ENCODE results near the gene HLA-G.
"Not testable (repeated sequence)": the region's sequence is repeated elsewhere in the genome, so short reads cannot be mapped to it uniquely, and the experiment has no call there.

Gene HLA-G

GRCh38 chr6:29827579-29828470, at the start of gene HLA-G:
Gene HLA-G, plus strand, starts transcription at chr6:29827825. Its CDS starts 20 bp downstream, at chr6:29827845.
- H3K4me3 ChIP-seq (ENCODE audit: low read depth in 1 of 2, low read length in 2 of 2): peak within 1 kb of the TSS; percentile 29 to 50
- H3K4me1 ChIP-seq (ENCODE audit: control insufficient read depth in 1 of 2, insufficient read depth in 2 of 2, low read length in 2 of 2): no peaks in the 10 kb centered on the region
- H3K27me3 ChIP-seq (ENCODE audit: control insufficient read depth in 1 of 2, insufficient read depth in 2 of 2, low read length in 2 of 2): peaks cover 25 to 40% of the 10 kb centered on the region in 2 donors
- no peaks in the 10 kb centered on the region for H3K9me3 ChIP-seq (ENCODE audit: control insufficient read depth in 1 of 2, low read length in 2 of 2)
- no peak within 1 kb of the TSS for H3K9ac ChIP-seq (ENCODE audit: low read depth in 1 of 2, low read length in 2 of 2)
- no peaks in the 10 kb centered on the region for H3K36me3 ChIP-seq (ENCODE audit: control insufficient read depth in 1 of 2, insufficient read depth in 2 of 2, low read length in 2 of 2)
- H3K27ac ChIP-seq (ENCODE audit: low read depth, low read length): no peak within 1 kb of the TSS

- not testable (repeated sequence) for H3K27ac ChIP-seq (ENCODE audit: low read depth, low read length); H3K9me3 ChIP-seq (ENCODE audit: control insufficient read depth in 1 of 2, low read length in 2 of 2); H3K4me1 ChIP-seq (ENCODE audit: control insufficient read depth in 1 of 2, insufficient read depth in 2 of 2, low read length in 2 of 2); H3K4me3 ChIP-seq (ENCODE audit: low read depth in 1 of 2, low read length in 2 of 2); H3K27me3 ChIP-seq (ENCODE audit: control insufficient read depth in 1 of 2, insufficient read depth in 2 of 2, low read length in 2 of 2); H3K36me3 ChIP-seq (ENCODE audit: control insufficient read depth in 1 of 2, insufficient read depth in 2 of 2, low read length in 2 of 2); H3K9ac ChIP-seq (ENCODE audit: low read depth in 1 of 2, low read length in 2 of 2)
Observed at GRCh38 chr6:29780019-29780698, 47.5 kb upstream of the HLA-G start.

- Histone ChIP-seq H3K4me3 (ENCODE audit: low read depth in 1 of 2, low read length in 2 of 2) (no peak overlapping the region), H3K9me3 (ENCODE audit: control insufficient read depth in 1 of 2, low read length in 2 of 2) (no peaks in the 10 kb centered on the region), H3K9ac (ENCODE audit: low read depth in 1 of 2, low read length in 2 of 2) (no peak overlapping the region), H3K4me1 (ENCODE audit: control insufficient read depth in 1 of 2, insufficient read depth in 2 of 2, low read length in 2 of 2) (peaks cover 0 to 5% of the 10 kb centered on the region in 2 donors), H3K27ac (ENCODE audit: low read depth, low read length) (no peak overlapping the region), H3K27me3 (ENCODE audit: control insufficient read depth in 1 of 2, insufficient read depth in 2 of 2, low read length in 2 of 2) (peaks cover 6 to 9% of the 10 kb centered on the region in 2 donors), H3K36me3 (ENCODE audit: control insufficient read depth in 1 of 2, insufficient read depth in 2 of 2, low read length in 2 of 2) (no peaks in the 10 kb centered on the region)
Observed at GRCh38 chr6:29789176-29789575, 38.4 kb upstream of the HLA-G start.

GRCh38 chr6:29790626-29791025, 37.0 kb upstream of the HLA-G start:
- Histone ChIP-seq H3K36me3 (ENCODE audit: control insufficient read depth in 1 of 2, insufficient read depth in 2 of 2, low read length in 2 of 2) (no peaks in the 10 kb centered on the region), H3K9ac (ENCODE audit: low read depth in 1 of 2, low read length in 2 of 2) (no peak overlapping the region), H3K9me3 (ENCODE audit: control insufficient read depth in 1 of 2, low read length in 2 of 2) (no peaks in the 10 kb centered on the region), H3K27me3 (ENCODE audit: control insufficient read depth in 1 of 2, insufficient read depth in 2 of 2, low read length in 2 of 2) (peaks cover 9 to 10% of the 10 kb centered on the region in 2 donors), H3K4me3 (ENCODE audit: low read depth in 1 of 2, low read length in 2 of 2) (no peak overlapping the region), H3K4me1 (ENCODE audit: control insufficient read depth in 1 of 2, insufficient read depth in 2 of 2, low read length in 2 of 2) (peaks cover 0 to 5% of the 10 kb centered on the region in 2 donors), H3K27ac (ENCODE audit: low read depth, low read length) (no peak overlapping the region)

- peak overlapping the region in 1 of 2 donors; percentile 68 for H3K4me3 ChIP-seq (ENCODE audit: low read depth in 1 of 2, low read length in 2 of 2)
- H3K36me3 ChIP-seq (ENCODE audit: control insufficient read depth in 1 of 2, insufficient read depth in 2 of 2, low read length in 2 of 2): no peaks in the 10 kb centered on the region
- H3K4me1 ChIP-seq (ENCODE audit: control insufficient read depth in 1 of 2, insufficient read depth in 2 of 2, low read length in 2 of 2): peaks cover 0 to 5% of the 10 kb centered on the region in 2 donors
- H3K9ac ChIP-seq (ENCODE audit: low read depth in 1 of 2, low read length in 2 of 2): no peak overlapping the region
- no peaks in the 10 kb centered on the region for H3K9me3 ChIP-seq (ENCODE audit: control insufficient read depth in 1 of 2, low read length in 2 of 2)
- no peak overlapping the region for H3K27ac ChIP-seq (ENCODE audit: low read depth, low read length)
- H3K27me3 ChIP-seq (ENCODE audit: control insufficient read depth in 1 of 2, insufficient read depth in 2 of 2, low read length in 2 of 2): peaks cover 9 to 10% of the 10 kb centered on the region in 2 donors
Observed at GRCh38 chr6:29791162-29791561, 36.5 kb upstream of the HLA-G start.

GRCh38 chr6:29791786-29792122, 35.9 kb upstream of the HLA-G start:
- H3K9ac ChIP-seq (ENCODE audit: low read depth in 1 of 2, low read length in 2 of 2): peak overlapping the region; percentile 63 to 81
- no peak overlapping the region for H3K27ac ChIP-seq (ENCODE audit: low read depth, low read length)

GRCh38 chr6:29792123-29793035, 35.2 kb upstream of the HLA-G start:
- peaks cover 9 to 10% of the 10 kb centered on the region in 2 donors for H3K27me3 ChIP-seq (ENCODE audit: control insufficient read depth in 1 of 2, insufficient read depth in 2 of 2, low read length in 2 of 2)
- H3K4me3 ChIP-seq (ENCODE audit: low read depth in 1 of 2, low read length in 2 of 2): peak overlapping the region; percentile 68 to 80
- H3K4me1 ChIP-seq (ENCODE audit: control insufficient read depth in 1 of 2, insufficient read depth in 2 of 2, low read length in 2 of 2): peaks cover 0 to 5% of the 10 kb centered on the region in 2 donors
- no peaks in the 10 kb centered on the region for H3K9me3 ChIP-seq (ENCODE audit: control insufficient read depth in 1 of 2, low read length in 2 of 2)
- H3K27ac ChIP-seq (ENCODE audit: low read depth, low read length): no peak overlapping the region
- H3K36me3 ChIP-seq (ENCODE audit: control insufficient read depth in 1 of 2, insufficient read depth in 2 of 2, low read length in 2 of 2): no peaks in the 10 kb centered on the region
- peak overlapping the region; percentile 63 to 81 for H3K9ac ChIP-seq (ENCODE audit: low read depth in 1 of 2, low read length in 2 of 2)

More at GRCh38 chr6:29791786-29792122, 35.9 kb upstream of the HLA-G start:
- Histone ChIP-seq H3K27me3 (ENCODE audit: control insufficient read depth in 1 of 2, insufficient read depth in 2 of 2, low read length in 2 of 2) (peaks cover 9 to 10% of the 10 kb centered on the region in 2 donors), H3K4me1 (ENCODE audit: control insufficient read depth in 1 of 2, insufficient read depth in 2 of 2, low read length in 2 of 2) (peaks cover 0 to 5% of the 10 kb centered on the region in 2 donors), H3K4me3 (ENCODE audit: low read depth in 1 of 2, low read length in 2 of 2) (peak overlapping the region; percentile 68 to 80), H3K9me3 (ENCODE audit: control insufficient read depth in 1 of 2, low read length in 2 of 2) (no peaks in the 10 kb centered on the region), H3K36me3 (ENCODE audit: control insufficient read depth in 1 of 2, insufficient read depth in 2 of 2, low read length in 2 of 2) (no peaks in the 10 kb centered on the region)

GRCh38 chr6:29793036-29793356, 34.6 kb upstream of the HLA-G start:
- Histone ChIP-seq H3K36me3 (ENCODE audit: control insufficient read depth in 1 of 2, insufficient read depth in 2 of 2, low read length in 2 of 2) (no peaks in the 10 kb centered on the region), H3K27me3 (ENCODE audit: control insufficient read depth in 1 of 2, insufficient read depth in 2 of 2, low read length in 2 of 2) (peaks cover 9 to 10% of the 10 kb centered on the region in 2 donors), H3K4me3 (ENCODE audit: low read depth in 1 of 2, low read length in 2 of 2) (peak overlapping the region; percentile 68 to 80)

GRCh38 chr6:29793796-29794195, 33.8 kb upstream of the HLA-G start:
- H3K4me1 ChIP-seq (ENCODE audit: control insufficient read depth in 1 of 2, insufficient read depth in 2 of 2, low read length in 2 of 2): peaks cover 0 to 5% of the 10 kb centered on the region in 2 donors
- no peaks in the 10 kb centered on the region for H3K36me3 ChIP-seq (ENCODE audit: control insufficient read depth in 1 of 2, insufficient read depth in 2 of 2, low read length in 2 of 2)
- no peaks in the 10 kb centered on the region for H3K9me3 ChIP-seq (ENCODE audit: control insufficient read depth in 1 of 2, low read length in 2 of 2)
- H3K4me3 ChIP-seq (ENCODE audit: low read depth in 1 of 2, low read length in 2 of 2): no peak overlapping the region
- H3K27ac ChIP-seq (ENCODE audit: low read depth, low read length): no peak overlapping the region
- no peak overlapping the region for H3K9ac ChIP-seq (ENCODE audit: low read depth in 1 of 2, low read length in 2 of 2)
- H3K27me3 ChIP-seq (ENCODE audit: control insufficient read depth in 1 of 2, insufficient read depth in 2 of 2, low read length in 2 of 2): peaks cover 9 to 10% of the 10 kb centered on the region in 2 donors

More at GRCh38 chr6:29793036-29793356, 34.6 kb upstream of the HLA-G start:
- Histone ChIP-seq H3K9me3 (ENCODE audit: control insufficient read depth in 1 of 2, low read length in 2 of 2) (no peaks in the 10 kb centered on the region), H3K4me1 (ENCODE audit: control insufficient read depth in 1 of 2, insufficient read depth in 2 of 2, low read length in 2 of 2) (peaks cover 0 to 5% of the 10 kb centered on the region in 2 donors), H3K9ac (ENCODE audit: low read depth in 1 of 2, low read length in 2 of 2) (no peak overlapping the region), H3K27ac (ENCODE audit: low read depth, low read length) (no peak overlapping the region)

Data from duodenal mucosa (tissue), 2 donors.